ENCODE results near the gene CPN2. TPM values are rescaled to one million over a fixed set of nuclear protein-coding genes. Genes with fewer than 3 reads are reported as not detected.

CPN2 gene
- total RNA-seq, 3 donors from 2014 or later (not counting 1 experiment from before 2014, with no cell fraction given), result not detected

DNA sequence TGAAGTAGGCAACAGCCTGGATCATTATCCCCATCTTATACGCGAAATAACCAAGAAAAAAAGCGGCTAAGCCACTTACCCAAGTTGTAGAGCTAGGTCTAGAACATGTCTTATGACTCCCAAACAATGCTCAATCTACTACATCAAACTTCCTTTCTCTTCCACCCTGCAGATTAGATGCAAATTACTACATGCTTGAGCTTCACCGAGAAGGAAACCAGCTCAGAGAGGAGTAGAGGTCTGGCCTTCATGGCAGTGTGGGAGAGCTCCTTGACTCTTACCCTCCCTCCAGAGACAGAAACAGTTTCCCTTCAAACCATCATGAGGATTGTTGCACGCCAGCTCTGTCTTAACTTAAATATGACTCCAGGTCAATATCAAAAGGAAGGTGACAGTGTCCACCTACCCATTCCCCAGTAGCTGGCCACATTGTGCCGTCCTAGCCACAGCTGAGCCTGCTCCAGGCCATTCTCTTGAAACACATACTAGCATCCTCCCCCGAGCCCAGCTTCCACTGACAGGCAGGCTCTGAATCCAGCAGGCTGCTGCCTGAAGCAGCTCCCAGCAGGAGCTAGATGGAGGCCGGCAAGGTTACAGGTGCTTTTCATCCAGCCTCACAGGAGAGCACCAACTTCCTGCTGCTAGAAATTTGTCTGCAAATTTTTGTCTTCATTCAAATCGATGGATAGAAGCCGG lies 56.8 kb downstream of the CPN2 start:
- Mint-ChIP-seq H3K27me3 (ENCODE audit: low read depth in 2 of 2) (peaks cover 24 to 41% of the 10 kb centered on the region in 2 donors), H3K36me3 (no peaks in the 10 kb centered on the region), H3K27ac (no peak overlapping the region), H3K9me3 (no peaks in the 10 kb centered on the region), H3K4me1 (no peaks in the 10 kb centered on the region), H3K4me3 (no peak overlapping the region)
- WGBS (ENCODE audit: insufficient coverage), result 85% methylated on average over 10 of the region's 10 CpGs
- peaks cover 8% of the 10 kb centered on the region for H3K4me1 ChIP-seq (ENCODE audit: control insufficient read depth, insufficient read depth, low read length)
- TF ChIP-seq, protein P1, sequence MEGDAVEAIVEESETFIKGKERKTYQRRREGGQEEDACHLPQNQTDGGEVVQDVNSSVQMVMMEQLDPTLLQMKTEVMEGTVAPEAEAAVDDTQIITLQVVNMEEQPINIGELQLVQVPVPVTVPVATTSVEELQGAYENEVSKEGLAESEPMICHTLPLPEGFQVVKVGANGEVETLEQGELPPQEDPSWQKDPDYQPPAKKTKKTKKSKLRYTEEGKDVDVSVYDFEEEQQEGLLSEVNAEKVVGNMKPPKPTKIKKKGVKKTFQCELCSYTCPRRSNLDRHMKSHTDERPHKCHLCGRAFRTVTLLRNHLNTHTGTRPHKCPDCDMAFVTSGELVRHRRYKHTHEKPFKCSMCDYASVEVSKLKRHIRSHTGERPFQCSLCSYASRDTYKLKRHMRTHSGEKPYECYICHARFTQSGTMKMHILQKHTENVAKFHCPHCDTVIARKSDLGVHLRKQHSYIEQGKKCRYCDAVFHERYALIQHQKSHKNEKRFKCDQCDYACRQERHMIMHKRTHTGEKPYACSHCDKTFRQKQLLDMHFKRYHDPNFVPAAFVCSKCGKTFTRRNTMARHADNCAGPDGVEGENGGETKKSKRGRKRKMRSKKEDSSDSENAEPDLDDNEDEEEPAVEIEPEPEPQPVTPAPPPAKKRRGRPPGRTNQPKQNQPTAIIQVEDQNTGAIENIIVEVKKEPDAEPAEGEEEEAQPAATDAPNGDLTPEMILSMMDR (IDR thresholded peaks at IDR 0.05), result no peak
- DNase-seq (no peak), ATAC-seq (no peak)
- H3K36me3 ChIP-seq (ENCODE audit: control insufficient read depth, insufficient read depth, low read length), result no peaks in the 10 kb centered on the region
- no peak overlapping the region for H3K27ac ChIP-seq (ENCODE audit: low read length)
- intact Hi-C loops (cut with micrococcal nuclease), result no loop called here
- H3K27me3 ChIP-seq (ENCODE audit: control insufficient read depth, insufficient read depth, low read length), result peaks cover 17% of the 10 kb centered on the region
- H3K4me3 ChIP-seq (ENCODE audit: low read length), result no peak overlapping the region
- no peaks in the 10 kb centered on the region for H3K9me3 ChIP-seq (ENCODE audit: control insufficient read depth, insufficient read depth, low read length)

DNA sequence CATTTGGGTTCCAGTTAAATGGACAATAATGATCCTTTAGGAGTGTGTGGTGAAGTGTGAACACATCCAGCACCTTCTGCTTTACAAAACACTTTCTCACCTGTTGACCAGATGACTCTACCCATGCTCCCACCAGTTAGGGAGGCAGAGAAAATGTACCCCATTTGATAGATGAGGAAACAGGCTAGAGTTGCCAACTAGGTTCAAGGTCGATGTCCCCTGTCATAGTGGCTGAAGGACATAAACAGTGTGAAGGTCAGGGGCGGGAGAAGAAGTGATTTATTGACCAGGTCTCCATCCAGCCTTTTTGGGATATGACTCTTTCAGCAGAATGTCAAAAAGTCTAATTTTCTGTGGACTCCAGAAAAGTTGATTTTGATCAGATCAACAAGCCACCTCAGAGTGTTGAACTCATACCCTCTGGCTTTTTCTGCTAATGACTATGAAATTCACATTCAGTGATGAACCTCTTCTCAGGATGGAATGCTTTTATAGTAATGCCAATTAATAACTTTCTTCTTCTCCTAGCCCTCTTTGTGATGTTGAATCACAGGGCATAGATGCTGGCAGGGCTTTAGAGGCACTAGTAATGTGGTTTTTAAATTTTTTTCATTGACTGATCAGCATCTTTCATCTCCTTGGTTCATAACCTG lies 57.5 kb downstream of the CPN2 start:
- H3K9me3 Mint-ChIP-seq, result no peaks in the 10 kb centered on the region
- peaks cover 17% of the 10 kb centered on the region for H3K27me3 ChIP-seq (ENCODE audit: control insufficient read depth, insufficient read depth, low read length)
- H3K9me3 ChIP-seq (ENCODE audit: control insufficient read depth, insufficient read depth, low read length), result no peaks in the 10 kb centered on the region
- TF ChIP-seq, protein P1 (IDR thresholded peaks at IDR 0.05), result no peak
- no peaks in the 10 kb centered on the region for H3K4me1 Mint-ChIP-seq
- whole genome bisulfite sequencing (ENCODE audit: insufficient coverage), result 81% methylated on average over 2 of the region's 2 CpGs
- ATAC-seq (no peak), DNase-seq (no peak)
- peaks cover 29 to 48% of the 10 kb centered on the region in 2 donors for H3K27me3 Mint-ChIP-seq (ENCODE audit: low read depth in 2 of 2)
- no peak overlapping the region for H3K27ac ChIP-seq (ENCODE audit: low read length)
- H3K27ac Mint-ChIP-seq, result no peak overlapping the region
- H3K36me3 Mint-ChIP-seq, result no peaks in the 10 kb centered on the region
- H3K4me3 ChIP-seq (ENCODE audit: low read length), result no peak overlapping the region
- H3K36me3 ChIP-seq (ENCODE audit: control insufficient read depth, insufficient read depth, low read length), result no peaks in the 10 kb centered on the region
- intact Hi-C loops (cut with micrococcal nuclease), result no loop called here
- H3K4me1 ChIP-seq (ENCODE audit: control insufficient read depth, insufficient read depth, low read length), result peaks cover 4% of the 10 kb centered on the region
- no peak overlapping the region for H3K4me3 Mint-ChIP-seq

DNA sequence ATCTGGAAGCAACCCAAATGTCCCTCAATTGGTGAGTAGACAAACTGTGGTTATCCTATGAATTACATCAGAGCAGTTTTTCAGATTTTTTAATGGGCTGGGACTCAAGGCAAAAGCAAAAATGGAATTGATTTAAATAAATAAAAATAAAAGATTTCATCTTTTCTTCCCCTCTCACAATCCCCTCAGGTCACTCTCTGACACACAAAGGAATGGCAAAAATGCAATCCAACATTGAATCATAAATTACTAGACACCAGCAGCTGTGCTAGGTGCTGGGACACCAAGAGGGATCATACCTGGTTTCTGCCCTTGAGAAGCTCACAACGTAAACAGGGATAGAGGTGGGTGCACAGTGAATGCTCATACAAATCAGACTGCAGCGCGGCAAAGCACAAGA lies 58.8 kb downstream of the CPN2 start:
- H3K4me3 ChIP-seq (ENCODE audit: low read length), result no peak overlapping the region
- Mint-ChIP-seq H3K36me3 (no peaks in the 10 kb centered on the region), H3K4me1 (no peaks in the 10 kb centered on the region), H3K27ac (no peak overlapping the region), H3K4me3 (no peak overlapping the region), H3K9me3 (no peaks in the 10 kb centered on the region), H3K27me3 (ENCODE audit: low read depth in 2 of 2) (peaks cover 26 to 50% of the 10 kb centered on the region in 2 donors)
- DNase-seq, result no peak
- WGBS (ENCODE audit: insufficient coverage), result 94% methylated on average over 3 of the region's 3 CpGs
- H3K27ac ChIP-seq (ENCODE audit: low read length), result no peak overlapping the region
- H3K36me3 ChIP-seq (ENCODE audit: control insufficient read depth, insufficient read depth, low read length), result no peaks in the 10 kb centered on the region
- intact Hi-C loops (cut with micrococcal nuclease), result no loop called here
- TF ChIP-seq, protein P1 (IDR thresholded peaks at IDR 0.05), result no peak
- H3K9me3 ChIP-seq (ENCODE audit: control insufficient read depth, insufficient read depth, low read length), result no peaks in the 10 kb centered on the region
- ATAC-seq, result no peak
- peaks cover 4% of the 10 kb centered on the region for H3K4me1 ChIP-seq (ENCODE audit: control insufficient read depth, insufficient read depth, low read length)
- peaks cover 10% of the 10 kb centered on the region for H3K27me3 ChIP-seq (ENCODE audit: control insufficient read depth, insufficient read depth, low read length)

Other genes starting within 250 kb of the CPN2 start
- gene HES1, start 215.2 kb downstream of the CPN2 start, total RNA-seq, result 1 to 10 TPM; 1.5 to 4.4 (median 2.2) TPM
- not detected for gene LRRC15, start 18.4 kb upstream of the CPN2 start, total RNA-seq
- gene GP5, start 47.9 kb upstream of the CPN2 start, total RNA-seq, result under 1 TPM; 0.63 to 0.88 (median 0.80) TPM
- gene ATP13A3, start 135.7 kb upstream of the CPN2 start, total RNA-seq, result 10 to 100 TPM; 62.9 to 79.2 (median 64.2) TPM